Gastroesophageal sphincter (tissue), 4 donors: Measurements from ENCODE around the gene LTBP1. TPM values are rescaled to one million over a fixed set of nuclear protein-coding genes. Genes with fewer than 3 reads are reported as not detected.

Experiments used
- ATAC-seq: fragments of 150-250 bp; one replicate; pipeline ENCODE4 v1.9.1; 2016; ENCODE audit warnings: mild to moderate bottlenecking, moderate library complexity
- H3K27ac ChIP-seq, 4 donors: fragments of 200-600 bp; sonication (generic) in 3 of 4; 1 replicate in 3 of 4; 2 replicates in 1 of 4; pipeline ENCODE4 v1.5.1; 2016 to 2019
- H3K27me3 ChIP-seq: fragments of 200-600 bp; sonication (generic); one replicate; pipeline ENCODE4 v1.5.1; 2019
- H3K36me3 ChIP-seq, 2 donors: fragments of 200-600 bp; sonication (generic); one replicate each; pipeline ENCODE4 v1.5.1; 2019; ENCODE audit warnings: control low read depth in 1 of 2
- H3K4me1 ChIP-seq, 3 donors: fragments of 200-600 bp; sonication (generic); 1 replicate in 2 of 3; 2 replicates in 1 of 3; pipeline ENCODE4 v1.5.1; 2016 to 2019; ENCODE audit warnings: control low read depth in 2 of 3
- H3K4me3 ChIP-seq, 2 donors: fragments of 200-600 bp; sonication (generic); one replicate each; pipeline ENCODE4 v1.5.1; 2019; ENCODE audit warnings: mild to moderate bottlenecking in 1 of 2, moderate library complexity in 1 of 2
- H3K9me3 ChIP-seq, 3 donors: fragments of 200-600 bp; sonication (generic); one replicate each; pipeline ENCODE4 v1.5.1; 2017 to 2019; ENCODE audit warnings: control low read depth in 2 of 3
- CTCF ChIP-seq, 4 experiments: fragments of 200-600 bp in 2 of 4; fragments of 450-650 bp in 2 of 4; sonication (generic) in 1 of 4; IDR thresholded peaks; one replicate each; pipeline ENCODE4 v1.5.1; 2017 to 2019; ENCODE audit warnings: antibody characterized with exemption in 4 of 4, mild to moderate bottlenecking in 2 of 4, moderate library complexity in 2 of 4
- EP300 ChIP-seq: sonication (generic); formaldehyde crosslinking; IDR thresholded peaks from one replicate; pipeline ENCODE4 v1.6.1; 2017; ENCODE audit warnings: antibody characterized with exemption, mild to moderate bottlenecking
- POLR2A ChIP-seq, 2 donors: fragments of 450-650 bp; IDR thresholded peaks; one replicate each; pipeline ENCODE4 v1.6.1; 2017; ENCODE audit warnings: antibody characterized with exemption in 2 of 2, mild to moderate bottlenecking in 2 of 2, moderate library complexity in 1 of 2
- POLR2AphosphoS5 ChIP-seq: sonication (generic); formaldehyde crosslinking; IDR thresholded peaks from one replicate; pipeline ENCODE4 v1.6.1; 2017; ENCODE audit warnings: antibody characterized with exemption
- WGBS, 2 donors: methylation state at CpG; one replicate each; pipeline ENCODE4 v1.1.5; 2018; ENCODE audit warnings: low coverage in 1 of 2; 5-methylcytosine and 5-hydroxymethylcytosine counted together
- total RNA-seq, 4 donors: library from RNA; depleted of rRNA; stranded (reverse); fragments of >200 nt; gene quantifications; one replicate each; pipeline ENCODE4 v1.1.0, GENCODE V29; 2016

Gene LTBP1
- total RNA-seq, 4 donors from 2014 or later: 238 to 493 (median 378) TPM

GRCh38 chr2:33339269-33339668 lies 392.5 kb downstream of the LTBP1 start:
- TF ChIP-seq POLR2AphosphoS5: no peak
- TF ChIP-seq POLR2A (IDR thresholded peaks at IDR 0.05): no peak
- 97 to 99% methylated on average over 5 of the region's 5 CpGs for WGBS, 2 donors

GRCh38 chr2:33340280-33340679 lies 393.5 kb downstream of the LTBP1 start:
- WGBS, 2 donors: 15 to 42% methylated on average over 6 of the region's 6 CpGs
- no peak overlapping the region for H3K4me3 ChIP-seq
- peaks cover 0 to 25% of the 10 kb centered on the region in 2 donors for H3K36me3 ChIP-seq
- H3K4me1 ChIP-seq: peaks cover 0 to 19% (median 3%) of the 10 kb centered on the region in 3 donors
- ATAC-seq: peak; percentile 91
- peak overlapping the region; percentile 5 to 53 (median 24) for H3K27ac ChIP-seq
- H3K9me3 ChIP-seq: no peaks in the 10 kb centered on the region
- H3K27me3 ChIP-seq: no peaks in the 10 kb centered on the region
- TF ChIP-seq CTCF (IDR thresholded peaks at IDR 0.05): no peak
- TF ChIP-seq POLR2AphosphoS5: peak; percentile 92
- TF ChIP-seq EP300: no peak
- TF ChIP-seq POLR2A (IDR thresholded peaks at IDR 0.05): no peak

More at GRCh38 chr2:33339269-33339668, 392.5 kb downstream of the LTBP1 start:
- Histone ChIP-seq H3K27me3 (no peaks in the 10 kb centered on the region), H3K27ac (no peak overlapping the region), H3K4me1 (peaks cover 0 to 19% (median 3%) of the 10 kb centered on the region in 3 donors), H3K36me3 (peaks cover 0 to 19% of the 10 kb centered on the region in 2 donors), H3K9me3 (no peaks in the 10 kb centered on the region), H3K4me3 (no peak overlapping the region)
- no peak for ATAC-seq

GRCh38 chr2:33342171-33342570 lies 395.4 kb downstream of the LTBP1 start:
- Histone ChIP-seq H3K36me3 (peaks cover 0 to 26% of the 10 kb centered on the region in 2 donors), H3K27me3 (no peaks in the 10 kb centered on the region), H3K4me3 (no peak overlapping the region), H3K27ac (peak overlapping the region in 1 of 4 donors; percentile 27), H3K9me3 (no peaks in the 10 kb centered on the region), H3K4me1 (peaks cover 0 to 19% (median 3%) of the 10 kb centered on the region in 3 donors)
- TF ChIP-seq EP300 (no peak), CTCF (IDR thresholded peaks at IDR 0.05) (no peak), POLR2A (IDR thresholded peaks at IDR 0.05) (no peak), POLR2AphosphoS5 (no peak)
- 59 to 62% methylated on average over 5 of the region's 5 CpGs for WGBS, 2 donors
- ATAC-seq: no peak

GRCh38 chr2:33342705-33343104 lies 396.0 kb downstream of the LTBP1 start:
- Histone ChIP-seq H3K27me3 (no peaks in the 10 kb centered on the region), H3K9me3 (no peaks in the 10 kb centered on the region), H3K4me3 (no peak overlapping the region), H3K36me3 (peaks cover 0 to 31% of the 10 kb centered on the region in 2 donors), H3K4me1 (peaks cover 0 to 19% (median 3%) of the 10 kb centered on the region in 3 donors), H3K27ac (peak overlapping the region in 1 of 4 donors; percentile 27)
- WGBS, 2 donors: 66 to 72% methylated on average over 2 to 4 of the region's 4 CpGs
- ATAC-seq: no peak
- TF ChIP-seq POLR2AphosphoS5: no peak
- TF ChIP-seq CTCF (IDR thresholded peaks at IDR 0.05): no peak
- TF ChIP-seq EP300: no peak
- TF ChIP-seq POLR2A (IDR thresholded peaks at IDR 0.05): no peak

GRCh38 chr2:33343387-33343895 lies 396.7 kb downstream of the LTBP1 start:
- no peak overlapping the region for H3K27ac ChIP-seq
- no peak for TF ChIP-seq POLR2AphosphoS5
- TF ChIP-seq CTCF (IDR thresholded peaks at IDR 0.05): no peak
- TF ChIP-seq EP300: no peak
- TF ChIP-seq POLR2A (IDR thresholded peaks at IDR 0.05): no peak
- H3K4me3 ChIP-seq: no peak overlapping the region
- no peaks in the 10 kb centered on the region for H3K27me3 ChIP-seq
- H3K36me3 ChIP-seq: peaks cover 0 to 39% of the 10 kb centered on the region in 2 donors
- peaks cover 0 to 19% (median 3%) of the 10 kb centered on the region in 3 donors for H3K4me1 ChIP-seq
- WGBS, 2 donors: 82 to 85% methylated on average over 3 of the region's 3 CpGs
- H3K9me3 ChIP-seq: no peaks in the 10 kb centered on the region
- ATAC-seq: no peak
